Natural killer cell treated with Interleukin-12 subunit alpha and Interleukin-12 subunit beta and Interleukin-15 and Interleukin-18, amount 100 ng/mL, for 72 hours (primary cell): Measurements from ENCODE around the gene WNT7A. TPM values are rescaled to one million over a fixed set of nuclear protein-coding genes. Genes with fewer than 3 reads are reported as not detected.

ENCODE experiments used
- ATAC-seq, 2 donors: fragments of 150-1000 bp; cut with Tn5 transposase in 1 of 2; sonication (Bioruptor Pico), chemical (Tn5 transposase) in 1 of 2; 2 replicates each; pipeline ENCODE4 v1.10.0; 2021
- DNase-seq: peaks from one replicate; pipeline ENCODE4 v3.0.0; 2022; ENCODE audit warnings: low spot score
- H3K27ac Mint-ChIP-seq, 2 donors: 1 replicate in 1 of 2; 2 replicates in 1 of 2; pipeline ENCODE4 v1.8.0; 2022; ENCODE audit warnings: mixed read lengths in 2 of 2, mild to moderate bottlenecking in 1 of 2, moderate library complexity in 1 of 2
- H3K27me3 Mint-ChIP-seq, 2 donors: 1 replicate in 1 of 2; 2 replicates in 1 of 2; pipeline ENCODE4 v1.8.0; 2022; ENCODE audit warnings: mixed read lengths in 2 of 2
- H3K36me3 Mint-ChIP-seq: one replicate; pipeline ENCODE4 v1.8.0; 2022; ENCODE audit warnings: mixed read lengths
- H3K4me1 Mint-ChIP-seq, 2 donors: 1 replicate in 1 of 2; 2 replicates in 1 of 2; pipeline ENCODE4 v1.8.0; 2022; ENCODE audit warnings: low read depth in 2 of 2, mixed read lengths in 2 of 2, mild to moderate bottlenecking in 1 of 2
- H3K4me3 Mint-ChIP-seq: one replicate; pipeline ENCODE4 v1.8.0; 2022; ENCODE audit warnings: mixed read lengths
- H3K9me3 Mint-ChIP-seq: 2 replicates; pipeline ENCODE4 v1.8.0; 2022; ENCODE audit warnings: mixed read lengths
- total RNA-seq, 2 donors: library from RNA; stranded (reverse); gene quantifications; one replicate each; pipeline ENCODE4 v1.2.3, GENCODE V29; 2022

WNT7A gene
- total RNA-seq, 2 donors from 2014 or later = not detected

GRCh38 chr3:13853256-13853977 lies 26.5 kb downstream of the WNT7A start:
- no peak overlapping the region for H3K27ac Mint-ChIP-seq
- no peak for ATAC-seq

GRCh38 chr3:13852638-13853009 lies 27.2 kb downstream of the WNT7A start:
- H3K4me1 Mint-ChIP-seq = no peaks in the 10 kb centered on the region
- H3K36me3 Mint-ChIP-seq = no peaks in the 10 kb centered on the region
- no peak for DNase-seq
- no peaks in the 10 kb centered on the region for H3K9me3 Mint-ChIP-seq
- H3K27me3 Mint-ChIP-seq = peaks cover 19 to 21% of the 10 kb centered on the region in 2 donors
- H3K4me3 Mint-ChIP-seq = no peak overlapping the region
- no peak overlapping the region for H3K27ac Mint-ChIP-seq
- no peak for ATAC-seq

More at GRCh38 chr3:13853256-13853977, 26.5 kb downstream of the WNT7A start:
- Mint-ChIP-seq H3K4me1 (no peaks in the 10 kb centered on the region), H3K4me3 (no peak overlapping the region), H3K27me3 (peaks cover 19 to 21% of the 10 kb centered on the region in 2 donors), H3K36me3 (no peaks in the 10 kb centered on the region), H3K9me3 (no peaks in the 10 kb centered on the region)
- DNase-seq = no peak

DNA sequence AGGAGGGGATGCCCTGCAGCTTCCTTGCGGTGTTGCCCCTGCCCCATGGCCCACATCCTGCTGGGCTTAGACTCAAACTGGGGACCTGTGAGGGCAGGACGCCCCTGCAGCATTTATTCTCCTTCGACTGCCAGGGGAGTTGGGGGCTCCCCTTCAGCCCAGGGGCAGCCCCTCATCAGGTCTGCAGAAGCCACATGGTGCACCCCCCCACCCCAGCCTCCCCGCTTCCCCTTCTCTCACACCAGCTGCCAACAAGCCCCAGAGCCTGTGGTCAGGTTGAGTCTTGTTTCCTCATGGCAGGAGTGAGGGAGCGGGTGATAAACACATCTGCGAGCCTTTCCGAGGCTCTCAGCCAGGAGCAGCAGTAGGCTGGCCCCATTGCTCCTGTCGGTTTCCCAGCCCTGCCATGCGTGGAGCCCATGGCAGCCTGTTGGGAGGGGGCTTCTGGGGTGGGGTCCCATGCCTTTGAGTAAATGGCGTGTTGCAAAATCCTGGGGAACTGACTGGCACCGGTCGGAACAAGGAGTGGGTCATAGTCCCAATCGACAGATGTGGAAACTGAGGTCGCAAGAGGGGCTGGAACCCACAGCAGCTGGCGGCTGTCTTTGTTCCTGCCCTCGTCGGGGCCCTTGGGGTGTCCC lies 27.8 kb downstream of the WNT7A start:
- Mint-ChIP-seq H3K27ac (no peak overlapping the region), H3K4me3 (no peak overlapping the region), H3K9me3 (no peaks in the 10 kb centered on the region), H3K4me1 (no peaks in the 10 kb centered on the region), H3K27me3 (peaks cover 19 to 21% of the 10 kb centered on the region in 2 donors), H3K36me3 (no peaks in the 10 kb centered on the region)
- DNase-seq = no peak
- no peak for ATAC-seq

DNA sequence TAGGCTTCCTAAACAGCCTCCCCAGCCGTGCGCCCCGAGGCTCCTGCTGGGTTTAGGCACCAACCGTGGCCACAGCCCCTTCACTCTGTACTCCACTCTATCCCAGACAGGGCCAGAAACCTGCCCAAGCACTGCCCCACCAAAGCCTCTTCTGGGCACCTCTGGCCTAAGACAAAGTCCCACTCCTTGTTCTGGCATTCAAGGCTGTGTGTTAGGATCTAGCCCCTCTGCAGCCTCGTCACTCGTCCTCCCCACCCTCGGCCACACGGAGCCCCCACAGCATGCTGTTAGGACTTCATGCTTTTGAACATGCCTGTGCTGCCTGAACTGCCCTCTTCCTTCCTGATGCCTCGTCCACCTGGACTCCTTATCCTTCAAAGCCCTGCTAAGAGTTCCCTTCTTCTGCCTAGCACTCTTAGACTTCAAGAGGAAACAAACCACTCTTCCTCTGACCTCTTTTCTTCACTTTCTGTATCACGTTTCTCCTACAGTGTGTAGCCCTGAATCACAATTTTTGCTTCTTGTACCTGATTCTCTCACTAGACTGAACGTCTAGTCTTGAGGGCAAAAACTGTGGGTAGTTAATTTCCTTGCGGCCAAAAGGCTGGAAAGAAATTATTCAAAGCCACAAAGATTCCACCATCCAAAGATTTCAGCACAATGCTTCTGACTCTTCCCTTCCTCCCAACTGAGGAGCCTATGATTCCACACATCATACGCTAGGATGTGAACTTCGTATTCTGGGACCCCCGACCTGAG lies 28.6 kb downstream of the WNT7A start:
- Mint-ChIP-seq H3K4me1 (no peaks in the 10 kb centered on the region), H3K36me3 (no peaks in the 10 kb centered on the region), H3K27ac (no peak overlapping the region), H3K4me3 (no peak overlapping the region), H3K27me3 (peaks cover 11 to 14% of the 10 kb centered on the region in 2 donors), H3K9me3 (no peaks in the 10 kb centered on the region)
- DNase-seq = no peak
- ATAC-seq = no peak

- ATAC-seq (peak in 1 of 2 donors; percentile 4), DNase-seq (no peak)
- Mint-ChIP-seq H3K36me3 (no peaks in the 10 kb centered on the region), H3K27me3 (peaks cover 11 to 14% of the 10 kb centered on the region in 2 donors), H3K9me3 (no peaks in the 10 kb centered on the region), H3K27ac (no peak overlapping the region), H3K4me1 (no peaks in the 10 kb centered on the region), H3K4me3 (no peak overlapping the region)
These were observed 29.5 kb downstream of the WNT7A start for GRCh38 chr3:13850161-13850945.

DNA sequence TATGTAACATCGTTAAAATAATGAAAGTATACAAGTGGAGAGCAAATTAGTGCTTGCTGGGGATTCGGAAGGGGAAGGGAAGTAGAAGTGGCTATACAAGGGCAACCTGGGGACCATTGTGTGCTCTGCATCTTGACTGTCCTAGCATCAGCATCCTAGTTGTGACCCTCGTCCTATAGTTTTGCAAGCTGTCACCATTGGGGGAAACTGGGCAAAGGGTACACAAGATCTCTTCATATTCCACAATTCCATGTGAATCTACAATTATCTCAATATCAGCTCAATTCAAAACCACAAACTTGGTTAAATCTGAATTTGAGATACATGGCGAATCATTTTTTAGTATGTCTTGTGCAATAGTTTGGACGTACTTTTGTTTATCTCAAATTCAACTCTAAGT lies 30.9 kb downstream of the WNT7A start:
- Mint-ChIP-seq H3K9me3 (no peaks in the 10 kb centered on the region), H3K4me1 (no peaks in the 10 kb centered on the region), H3K4me3 (no peak overlapping the region), H3K36me3 (no peaks in the 10 kb centered on the region), H3K27me3 (peaks cover 11 to 14% of the 10 kb centered on the region in 2 donors), H3K27ac (no peak overlapping the region)
- DNase-seq (no peak), ATAC-seq (no peak)

DNA sequence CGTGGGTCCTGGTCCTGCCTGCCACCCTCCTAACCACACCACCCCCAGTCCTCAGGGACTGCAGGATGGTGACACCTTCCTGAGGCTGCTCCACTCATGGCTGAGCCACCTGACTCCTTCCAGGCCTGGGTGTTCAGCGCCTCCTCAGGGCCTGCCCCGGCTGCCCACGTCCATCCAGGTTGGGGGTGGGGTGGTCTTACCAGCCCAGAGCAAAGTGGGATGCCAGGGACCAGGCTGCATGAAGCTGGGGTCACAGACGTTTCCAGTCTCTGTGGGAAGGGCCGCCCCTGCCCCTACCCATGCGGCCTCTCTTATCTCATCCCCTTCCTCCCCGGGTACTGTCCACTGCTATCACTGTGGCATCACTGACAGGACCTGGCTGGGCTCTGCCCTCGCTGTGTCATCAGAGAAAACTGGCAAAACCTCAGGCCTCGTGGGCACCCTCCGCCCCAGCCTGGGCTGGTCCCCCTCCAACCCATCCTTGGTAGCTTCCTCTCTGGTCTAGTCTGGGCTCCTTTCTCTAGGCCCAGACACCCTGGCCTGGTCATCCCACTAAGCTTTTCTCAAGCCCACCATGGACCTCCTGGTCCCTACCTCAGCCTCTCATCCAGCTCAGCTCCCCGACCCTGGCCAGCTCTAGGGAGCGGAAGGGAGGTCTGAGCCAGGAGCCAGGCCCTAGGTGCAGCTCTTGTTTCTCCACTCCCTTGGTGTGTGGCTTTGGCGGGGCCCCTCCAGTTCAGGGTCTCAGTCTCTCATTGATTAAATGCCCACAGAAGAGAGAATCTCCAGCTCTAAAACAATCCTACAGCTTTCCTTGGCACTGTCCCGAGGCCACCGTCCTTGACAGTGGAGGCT lies 32.9 kb downstream of the WNT7A start:
- Mint-ChIP-seq H3K27ac (no peak overlapping the region), H3K36me3 (no peaks in the 10 kb centered on the region), H3K27me3 (peaks cover 11 to 14% of the 10 kb centered on the region in 2 donors), H3K4me1 (no peaks in the 10 kb centered on the region), H3K4me3 (no peak overlapping the region), H3K9me3 (no peaks in the 10 kb centered on the region)
- no peak for ATAC-seq
- DNase-seq = no peak

DNA sequence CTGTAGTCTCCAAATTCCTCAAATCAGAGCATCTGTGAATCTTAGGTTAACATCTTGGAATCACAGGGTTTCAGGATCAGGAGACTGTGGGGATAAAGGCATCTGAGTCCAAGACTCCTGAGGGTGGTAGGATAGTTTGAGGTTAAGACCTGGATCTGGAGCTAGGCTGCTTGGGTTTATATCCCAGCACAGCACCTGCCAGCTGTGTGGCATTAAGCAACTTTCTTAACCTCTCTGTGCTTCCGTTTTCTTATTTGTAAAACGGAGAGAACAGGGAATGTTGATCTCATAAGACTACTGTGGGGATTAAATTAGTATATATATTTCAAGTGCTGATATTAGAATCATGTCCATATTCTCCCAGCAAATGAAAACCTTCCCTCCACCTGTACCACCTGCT lies 33.6 kb downstream of the WNT7A start:
- Mint-ChIP-seq H3K9me3 (no peaks in the 10 kb centered on the region), H3K4me1 (no peaks in the 10 kb centered on the region), H3K4me3 (no peak overlapping the region), H3K36me3 (no peaks in the 10 kb centered on the region), H3K27me3 (peaks cover 6 to 9% of the 10 kb centered on the region in 2 donors), H3K27ac (no peak overlapping the region)
- ATAC-seq (no peak), DNase-seq (no peak)

DNA sequence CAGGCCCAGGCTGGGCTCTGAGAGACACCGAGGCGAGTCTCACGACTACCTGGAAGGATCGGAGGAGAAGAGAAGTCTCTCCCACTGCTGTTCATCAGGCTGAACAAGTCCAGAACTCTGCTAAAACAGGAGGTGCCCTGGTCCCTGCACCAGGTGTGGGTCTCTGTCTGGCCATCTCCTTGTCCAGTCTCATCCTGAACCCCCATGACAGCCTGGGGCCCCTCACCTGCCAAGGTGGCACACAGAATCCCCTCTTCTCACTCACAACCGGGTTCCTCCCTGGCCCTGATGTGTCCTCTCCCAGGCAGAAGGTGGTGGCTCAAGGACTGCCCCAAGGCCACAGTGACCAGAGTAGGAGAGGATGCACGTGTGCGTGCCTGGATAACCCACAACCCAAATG lies 34.1 kb downstream of the WNT7A start:
- no peaks in the 10 kb centered on the region for H3K36me3 Mint-ChIP-seq
- peaks cover 1 to 5% of the 10 kb centered on the region in 2 donors for H3K27me3 Mint-ChIP-seq
- peak in 1 of 2 donors; percentile 33 for ATAC-seq
- no peak overlapping the region for H3K27ac Mint-ChIP-seq
- no peaks in the 10 kb centered on the region for H3K4me1 Mint-ChIP-seq
- DNase-seq = no peak
- H3K9me3 Mint-ChIP-seq = no peaks in the 10 kb centered on the region
- H3K4me3 Mint-ChIP-seq = no peak overlapping the region

GRCh38 chr3:13844911-13845310 lies 35.0 kb downstream of the WNT7A start:
- DNase-seq (no peak), ATAC-seq (no peak)
- Mint-ChIP-seq H3K9me3 (no peaks in the 10 kb centered on the region), H3K4me3 (no peak overlapping the region), H3K36me3 (no peaks in the 10 kb centered on the region), H3K27me3 (peaks cover 0 to 4% of the 10 kb centered on the region in 2 donors), H3K4me1 (no peaks in the 10 kb centered on the region), H3K27ac (no peak overlapping the region)

DNA sequence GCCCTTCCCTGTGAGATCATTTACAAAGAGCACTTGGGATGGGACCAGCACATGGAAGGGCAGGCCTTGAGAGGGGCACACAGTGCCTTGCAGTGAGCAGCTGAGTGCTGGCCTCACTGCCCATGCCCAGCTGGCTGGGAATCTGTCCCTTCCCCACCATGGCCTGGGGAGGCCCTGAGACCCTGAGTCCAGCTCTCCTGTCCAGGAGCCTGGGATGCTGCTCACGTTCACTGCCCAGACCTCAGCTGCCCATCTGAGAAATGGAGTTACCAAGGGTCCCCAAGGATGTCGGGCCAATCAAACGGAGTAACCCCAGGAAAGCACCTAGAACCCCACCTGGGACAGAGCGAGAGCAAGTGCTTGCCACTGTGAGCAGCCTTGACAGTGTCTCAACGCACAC lies 35.6 kb downstream of the WNT7A start:
- H3K4me3 Mint-ChIP-seq = no peak overlapping the region

GRCh38 chr3:13843351-13843750 lies 36.5 kb downstream of the WNT7A start:
- no peaks in the 10 kb centered on the region for H3K4me1 Mint-ChIP-seq
- no peaks in the 10 kb centered on the region for H3K27me3 Mint-ChIP-seq
- no peak for DNase-seq
- no peak overlapping the region for H3K27ac Mint-ChIP-seq
- no peak overlapping the region for H3K4me3 Mint-ChIP-seq
- no peaks in the 10 kb centered on the region for H3K36me3 Mint-ChIP-seq
- no peaks in the 10 kb centered on the region for H3K9me3 Mint-ChIP-seq
- no peak for ATAC-seq

More for the DNA sequence above, 35.6 kb downstream of the WNT7A start:
- H3K4me1 Mint-ChIP-seq = no peaks in the 10 kb centered on the region
- ATAC-seq (no peak), DNase-seq (no peak)
- no peaks in the 10 kb centered on the region for H3K9me3 Mint-ChIP-seq
- no peaks in the 10 kb centered on the region for H3K27me3 Mint-ChIP-seq
- H3K36me3 Mint-ChIP-seq = no peaks in the 10 kb centered on the region
- H3K27ac Mint-ChIP-seq = no peak overlapping the region

DNA sequence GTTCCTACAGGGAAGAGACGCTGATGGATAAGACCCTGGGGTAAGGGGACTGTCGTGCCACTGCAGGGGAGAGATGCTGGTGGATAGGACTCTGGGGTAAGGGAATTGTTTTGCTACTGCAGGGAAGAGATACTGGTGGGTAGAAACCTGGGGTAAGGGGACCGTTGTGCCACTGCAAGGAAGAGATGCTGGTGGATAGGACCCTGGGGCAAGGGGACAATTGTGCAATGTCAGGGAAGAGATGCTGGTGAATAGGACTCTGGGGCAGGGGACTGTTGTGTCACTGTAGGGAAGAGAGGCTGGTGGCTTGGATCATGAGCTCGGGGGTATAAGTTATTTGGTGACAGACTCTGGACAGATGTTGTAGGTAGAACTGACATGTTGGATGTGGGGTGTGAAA lies 37.6 kb downstream of the WNT7A start:
- H3K4me3 Mint-ChIP-seq = no peak overlapping the region
- no peaks in the 10 kb centered on the region for H3K4me1 Mint-ChIP-seq
- no peak overlapping the region for H3K27ac Mint-ChIP-seq
- H3K36me3 Mint-ChIP-seq = no peaks in the 10 kb centered on the region
- H3K9me3 Mint-ChIP-seq = no peaks in the 10 kb centered on the region
- no peak for ATAC-seq
- H3K27me3 Mint-ChIP-seq = no peaks in the 10 kb centered on the region
- DNase-seq = no peak
